HG03025 (cell line): ENCODE data around the gene HAUS8.
"Not testable (repeated sequence)": the region's sequence is repeated elsewhere in the genome, so short reads cannot be mapped to it uniquely, and the experiment has no call there.

Experiments
- ATAC-seq: cut with Tn5 transposase; IDR thresholded peaks from one replicate; pipeline ENCODE4 v1.9.1; 2021; ENCODE audit warnings: mild to moderate bottlenecking, moderate library complexity; ENCODE audit not compliant: unreplicated experiment, low FRiP score

The HAUS8 gene

DNA sequence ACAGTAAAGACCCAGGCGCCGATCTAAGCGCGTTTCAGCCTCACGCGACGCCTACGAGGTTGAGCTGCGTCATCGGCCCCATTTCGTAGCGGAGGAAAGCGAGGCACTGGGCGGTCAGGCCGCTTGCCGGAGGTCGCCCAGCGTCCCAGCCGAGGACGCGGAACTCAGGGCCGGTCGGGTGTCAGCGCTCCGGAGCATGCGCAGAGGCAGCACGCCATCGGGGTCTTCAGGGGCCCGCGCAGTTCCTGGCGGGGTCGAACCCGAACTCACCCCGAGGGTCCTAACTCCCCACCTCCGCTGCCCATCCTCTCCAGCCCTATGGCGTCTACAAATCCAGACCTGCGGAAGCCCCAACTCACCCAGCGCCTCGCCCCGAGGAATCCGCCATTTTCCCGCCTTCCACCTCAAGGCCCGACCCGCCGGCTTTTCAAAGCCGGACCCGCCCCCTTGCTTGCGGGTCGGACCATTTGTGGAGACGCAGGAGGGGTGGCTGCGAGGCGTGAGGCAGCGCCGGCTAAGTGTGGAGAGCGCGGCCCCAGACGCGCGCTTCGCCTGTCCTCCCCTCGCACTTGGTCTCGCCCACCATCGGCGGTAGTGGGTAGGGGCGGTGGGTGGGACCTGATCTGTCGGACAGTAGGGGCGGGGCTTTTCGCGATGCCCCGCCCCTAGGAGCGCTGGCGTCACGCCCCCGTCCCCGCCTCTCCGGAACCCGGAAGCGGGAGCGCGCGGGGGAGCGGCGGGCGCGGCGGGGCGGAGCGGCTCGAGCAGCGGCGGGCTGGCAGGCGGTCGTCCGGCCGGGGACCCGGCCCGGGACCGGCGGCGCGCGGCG is at the start of gene HAUS8, which contains the start of gene MYO9B:
Gene HAUS8 (minus strand): TSS at position 418 of the 829 bp plus-strand sequence. CDS start 30 bp downstream, at position 388.
Gene MYO9B (plus strand): TSS at position 743 of the 829 bp plus-strand sequence. CDS start 25,941 bp downstream, outside the sequence.
- peak; percentile 70 for ATAC-seq

GRCh38 chr19:17124025-17124424 is 48.8 kb upstream of the HAUS8 start:
- ATAC-seq: no peak

DNA sequence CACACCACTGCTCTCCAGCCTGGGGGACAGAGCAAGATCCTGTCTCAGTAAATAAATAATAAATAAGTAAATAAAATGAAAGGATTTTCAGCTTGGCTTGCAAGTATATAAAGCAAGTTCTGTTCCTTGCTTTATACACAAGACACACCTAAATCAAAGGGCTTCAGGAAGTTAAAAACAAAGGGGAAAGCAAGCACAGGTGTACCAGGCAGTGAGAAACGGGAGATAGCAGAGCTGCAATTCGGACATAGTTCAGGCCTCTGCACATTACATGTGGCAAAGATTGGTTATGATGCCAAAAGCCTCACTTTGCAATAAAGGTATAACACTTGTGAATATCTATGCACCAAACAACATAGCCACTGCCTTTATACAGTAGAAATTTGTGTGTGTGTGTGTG is 47.8 kb upstream of the HAUS8 start:
- no peak for ATAC-seq

DNA sequence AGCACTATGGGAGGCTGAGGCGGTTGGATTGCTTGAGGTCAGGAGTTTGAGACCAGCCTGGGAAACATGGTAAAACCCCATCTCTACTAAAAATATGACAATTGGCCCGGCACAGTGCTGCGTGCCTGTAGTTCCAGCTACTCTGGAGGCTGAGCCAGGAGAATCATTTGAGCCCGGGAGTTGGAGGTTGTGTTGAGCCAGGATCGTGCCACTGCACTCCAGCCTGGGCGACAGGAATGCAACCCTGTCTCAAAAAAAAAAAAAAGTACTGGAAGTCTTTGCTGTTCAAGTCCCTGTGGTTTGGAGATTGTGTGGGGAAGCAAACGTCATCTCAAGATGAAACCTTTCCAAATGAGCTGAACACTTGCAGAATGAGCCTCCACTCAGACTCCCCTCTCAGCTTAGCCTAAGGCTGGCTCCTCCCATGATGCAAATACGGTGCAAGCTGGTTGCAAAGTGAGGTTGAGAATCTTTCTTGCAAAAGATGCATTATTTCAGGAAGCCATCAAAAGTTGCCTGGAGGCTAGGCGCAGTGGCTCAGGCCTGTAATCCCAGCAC is 46.6 kb upstream of the HAUS8 start:
- ATAC-seq: no peak

GRCh38 chr19:17118957-17119356 is 43.7 kb upstream of the HAUS8 start:
- no peak for ATAC-seq

DNA sequence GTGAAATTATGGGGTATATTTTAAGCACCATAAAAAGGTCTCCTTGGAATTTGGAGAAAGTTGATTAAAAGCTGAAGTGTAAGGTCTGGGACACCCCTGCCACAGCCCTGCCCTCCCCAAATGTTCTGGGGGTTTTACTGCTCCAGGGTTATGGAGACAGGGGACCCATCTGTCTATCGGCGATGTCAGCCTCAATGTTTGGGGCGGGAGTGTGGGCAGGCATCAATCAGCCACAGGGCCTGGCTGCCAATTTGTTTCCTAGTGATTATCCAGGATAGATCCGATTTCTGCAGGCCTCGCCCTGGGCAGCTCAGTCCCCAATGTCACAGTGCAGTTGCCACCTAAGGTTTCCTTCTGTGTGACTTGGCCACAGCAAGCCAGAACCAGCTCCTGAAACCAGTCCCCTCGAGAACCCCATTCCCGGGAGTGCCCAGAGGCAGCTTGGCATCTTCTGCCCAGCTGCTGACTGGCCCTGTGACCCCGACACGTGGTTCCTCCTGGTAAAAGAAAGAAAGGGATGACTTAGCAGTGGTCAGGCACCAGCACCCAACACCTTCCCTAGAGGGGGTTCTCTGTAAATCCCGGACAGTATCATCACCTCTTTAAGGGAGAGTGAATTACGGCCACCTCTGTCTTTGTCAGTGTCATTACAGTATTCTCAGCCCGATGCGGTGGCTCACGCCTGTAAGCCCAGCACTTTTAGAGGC is 41.9 kb upstream of the HAUS8 start:
- no peak for ATAC-seq

GRCh38 chr19:17114414-17114831 is 39.2 kb upstream of the HAUS8 start:
- ATAC-seq: no peak

DNA sequence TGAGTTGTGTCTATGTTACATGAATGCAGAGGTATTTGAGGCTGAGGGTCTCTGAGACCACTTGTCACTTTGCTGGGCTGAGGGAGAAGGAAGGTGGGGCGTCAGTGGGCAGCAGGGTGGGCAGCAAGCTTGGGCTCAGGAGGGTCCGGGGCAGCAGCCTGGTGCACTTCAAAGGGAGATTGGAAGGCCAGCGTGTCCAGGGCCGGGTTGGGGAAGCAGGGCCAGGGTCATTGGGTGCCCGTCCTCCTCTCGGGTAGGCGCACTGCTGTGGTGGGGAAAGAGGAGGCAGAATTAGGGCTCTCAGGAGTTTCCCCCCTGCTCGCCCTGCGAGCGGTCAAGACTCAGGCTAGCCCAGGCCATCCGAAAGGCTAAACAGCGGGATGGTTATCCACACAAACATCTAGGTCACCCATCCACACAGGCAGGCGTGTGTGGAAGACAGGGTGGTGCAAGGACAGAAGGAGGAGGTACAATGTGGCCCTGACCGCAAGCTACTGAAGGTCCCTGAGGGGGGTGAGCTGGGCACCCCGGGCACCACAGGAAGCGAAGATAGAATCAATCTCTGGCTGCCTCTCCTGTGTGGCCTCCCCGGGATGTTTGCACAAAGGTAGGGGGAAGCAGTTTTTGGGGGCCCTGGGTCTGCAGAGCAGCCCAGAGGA is 38.0 kb upstream of the HAUS8 start:
- no peak for ATAC-seq

DNA sequence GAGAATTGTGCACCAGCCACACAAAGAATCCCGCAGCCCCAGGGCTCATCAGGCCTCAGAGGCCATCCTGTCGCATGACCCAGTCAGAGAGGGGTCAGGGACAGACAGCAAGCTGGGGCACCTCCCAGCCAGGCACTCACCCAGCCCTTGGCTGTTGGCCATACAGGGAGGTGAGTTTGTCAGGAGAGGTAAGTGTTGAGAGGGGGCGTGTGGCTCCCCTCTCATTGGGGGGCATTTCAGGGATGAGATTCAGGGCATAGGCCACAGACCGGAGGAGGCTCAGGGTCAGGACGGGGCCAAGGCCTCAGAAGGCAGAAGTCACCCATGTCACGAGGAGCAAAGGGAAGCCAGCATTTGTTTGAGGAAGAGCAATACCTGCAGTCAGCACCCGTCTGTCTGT is 37.4 kb upstream of the HAUS8 start:
- ATAC-seq: no peak

- no peak for ATAC-seq
Measured at GRCh38 chr19:17112271-17112670, 37.0 kb upstream of the HAUS8 start.

GRCh38 chr19:17111766-17112165 is 36.5 kb upstream of the HAUS8 start:
- no peak for ATAC-seq

- ATAC-seq: no peak
Measured at GRCh38 chr19:17110599-17110966, 35.3 kb upstream of the HAUS8 start.

- ATAC-seq: peak; percentile 46
Measured at GRCh38 chr19:17109962-17110598, 34.8 kb upstream of the HAUS8 start.

DNA sequence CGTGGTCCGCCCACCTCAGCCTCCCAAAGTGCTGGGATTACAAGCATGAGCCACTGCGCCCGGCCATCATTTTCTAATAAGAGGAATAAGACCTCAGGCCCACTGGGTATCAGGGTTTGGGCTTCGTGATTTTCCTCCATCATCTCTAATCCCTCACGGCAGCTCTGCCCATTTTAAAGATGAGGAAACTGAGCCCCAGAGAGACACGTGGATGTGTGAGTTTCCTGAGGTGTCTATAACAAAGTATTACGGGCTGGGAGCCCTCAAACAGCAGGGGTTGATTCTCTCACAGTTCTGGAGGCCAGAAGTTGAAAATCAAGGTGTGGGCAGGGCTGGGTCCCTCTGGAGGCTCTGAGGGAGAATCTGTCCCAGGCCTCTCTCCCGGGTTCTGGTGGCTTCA is 34.0 kb upstream of the HAUS8 start:
- no peak for ATAC-seq

GRCh38 chr19:17108453-17108784 is 33.2 kb upstream of the HAUS8 start:
- ATAC-seq: no peak

GRCh38 chr19:17107546-17108452 is 32.5 kb upstream of the HAUS8 start:
- ATAC-seq: no peak

DNA sequence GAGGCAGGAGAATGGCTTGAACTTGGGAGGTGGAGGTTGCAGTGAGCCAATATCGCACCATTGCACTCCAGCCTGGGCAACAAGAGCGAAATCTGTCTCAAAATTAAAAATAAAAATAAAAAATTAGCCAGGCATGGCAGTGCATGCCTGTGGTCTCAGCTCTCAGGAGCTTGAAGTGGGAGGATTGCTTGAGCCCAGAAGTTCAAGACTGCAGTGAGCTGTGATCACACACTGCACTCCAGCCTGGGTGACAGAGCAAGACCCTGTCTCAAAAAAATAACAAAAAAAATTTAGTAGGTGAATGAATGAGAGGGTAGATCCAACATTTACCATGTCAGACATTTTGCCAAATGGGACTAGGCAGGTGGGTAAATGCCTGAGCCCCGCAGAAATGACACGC is 31.7 kb upstream of the HAUS8 start:
- ATAC-seq: not testable (repeated sequence)

GRCh38 chr19:17105556-17105955 is 30.3 kb upstream of the HAUS8 start:
- ATAC-seq: no peak

GRCh38 chr19:17104679-17105078 is 29.4 kb upstream of the HAUS8 start:
- ATAC-seq: no peak

GRCh38 chr19:17103177-17103576 is 27.9 kb upstream of the HAUS8 start:
- ATAC-seq: no peak
